HG03039 (cell line): ENCODE results near the gene ERCC8.
"Not testable (repeated sequence)": the region's sequence is repeated elsewhere in the genome, so short reads cannot be mapped to it uniquely, and the experiment has no call there.

Source experiments
- ATAC-seq: cut with Tn5 transposase; IDR thresholded peaks from one replicate; pipeline ENCODE4 v1.9.1; 2021; ENCODE audit warnings: mild to moderate bottlenecking, moderate library complexity; ENCODE audit not compliant: unreplicated experiment

Gene ERCC8

DNA sequence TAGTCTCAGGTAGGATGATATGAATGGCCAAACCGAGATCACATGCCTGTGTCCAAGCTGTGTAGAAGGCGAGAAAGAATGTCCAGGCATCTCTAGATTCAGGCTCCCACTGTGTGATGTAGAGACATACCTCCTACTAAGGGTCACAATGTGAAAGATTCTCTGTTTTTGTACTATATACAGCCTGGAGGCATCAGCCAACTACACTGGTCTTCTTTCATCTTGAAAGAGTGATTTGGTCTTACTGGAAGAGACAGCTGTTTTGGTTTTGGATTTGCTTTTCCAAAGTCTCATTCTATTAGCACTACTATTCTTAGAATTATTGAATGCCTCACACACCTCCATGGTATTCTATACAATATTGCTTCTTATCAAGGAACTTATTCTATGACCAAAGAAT, 26.4 kb downstream of the ERCC8 start:
- ATAC-seq = no peak

DNA sequence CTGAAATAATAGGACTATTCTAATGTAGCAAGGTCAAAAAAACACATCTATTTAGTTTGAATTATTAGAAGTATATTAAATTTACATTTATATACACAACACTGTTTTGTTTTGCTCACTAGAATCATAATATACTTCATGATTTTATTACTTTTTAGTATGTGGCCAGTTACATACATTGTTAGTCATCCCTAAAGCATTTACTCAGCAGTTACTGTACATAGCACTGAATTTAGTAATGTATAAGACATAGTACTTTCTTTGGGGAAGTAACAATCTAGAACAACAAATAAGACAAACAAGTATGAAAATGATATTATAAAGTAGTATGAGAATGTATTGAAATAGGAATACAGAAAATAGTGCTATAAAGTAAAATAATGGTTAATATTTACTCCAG, 28.2 kb downstream of the ERCC8 start:
- no peak for ATAC-seq

DNA sequence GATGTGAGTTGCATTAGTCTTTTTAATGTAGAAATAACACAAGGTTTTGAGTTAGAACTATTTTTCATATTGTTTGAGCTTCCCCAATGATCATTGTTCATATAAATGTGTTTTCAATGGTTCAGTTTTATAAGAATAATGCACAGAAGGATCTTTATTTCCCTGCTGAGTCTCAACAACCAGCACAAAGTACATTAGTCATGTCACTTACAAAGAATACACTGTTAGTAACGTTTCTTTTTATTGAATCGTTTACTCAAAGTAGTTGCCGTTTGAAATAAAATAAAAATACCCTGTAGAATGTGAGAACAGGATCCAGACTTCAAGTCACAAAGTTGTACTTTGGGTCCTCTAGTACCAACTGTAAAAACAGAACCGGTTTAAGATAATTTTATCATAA, 41.5 kb downstream of the ERCC8 start:
- no peak for ATAC-seq

DNA sequence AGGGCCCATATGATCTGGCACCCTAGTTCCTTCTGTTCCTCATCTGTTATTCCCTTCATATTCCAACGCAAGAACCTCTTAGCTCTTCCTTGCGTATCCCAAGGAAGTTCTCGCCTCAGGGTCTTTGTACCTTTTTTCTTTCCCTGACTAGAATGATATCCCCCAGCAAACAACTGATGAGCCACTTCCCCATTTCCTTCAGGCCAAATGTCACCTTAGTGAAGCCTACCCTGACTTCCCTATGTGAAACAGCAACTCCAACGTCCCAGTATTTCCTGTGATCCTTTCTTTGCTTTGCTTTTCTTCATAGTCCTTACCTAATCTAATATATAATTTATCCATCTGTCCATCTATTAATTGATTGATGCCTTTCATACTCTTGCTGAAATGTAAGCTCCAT, 47.9 kb downstream of the ERCC8 start:
- no peak for ATAC-seq

DNA sequence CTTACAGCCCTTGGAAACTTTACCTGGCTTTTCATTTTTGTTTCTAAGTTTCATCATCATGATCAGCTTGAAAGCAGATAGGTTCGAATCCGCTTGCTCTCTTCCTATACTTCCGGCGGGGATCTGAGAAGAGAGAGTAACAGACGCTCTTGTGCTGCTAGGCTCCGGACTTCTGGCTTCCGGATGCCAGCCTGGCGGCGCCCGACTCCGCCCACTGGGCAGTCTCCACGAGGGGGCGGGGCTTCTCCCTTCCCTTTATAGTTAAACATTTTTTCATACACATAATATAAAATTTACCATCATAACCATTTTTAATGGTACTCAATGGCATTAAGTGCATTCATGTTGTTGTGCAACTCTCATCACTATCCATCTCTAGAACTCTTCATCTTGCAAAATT, 51.3 kb downstream of the ERCC8 start:
- ATAC-seq = no peak

DNA sequence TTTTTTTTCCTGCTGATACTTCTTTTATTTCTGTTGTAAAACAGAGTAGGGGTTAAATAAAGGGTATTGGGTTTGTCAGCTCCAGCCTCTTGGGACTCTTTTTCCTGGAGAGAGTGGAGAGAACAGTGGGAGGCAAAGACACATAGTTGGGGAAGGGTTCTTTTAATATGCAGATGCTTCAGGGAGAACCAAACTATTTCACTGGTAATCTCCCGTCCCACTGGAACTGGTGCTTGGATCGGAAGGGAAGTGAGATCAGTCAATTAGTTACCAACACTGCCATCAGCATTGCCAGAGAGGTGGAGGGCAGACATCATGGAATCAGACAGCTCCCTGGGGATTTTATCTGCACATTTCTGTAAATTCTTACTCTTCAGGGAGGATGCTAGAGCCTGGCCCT, 53.2 kb downstream of the ERCC8 start:
- ATAC-seq = no peak

DNA sequence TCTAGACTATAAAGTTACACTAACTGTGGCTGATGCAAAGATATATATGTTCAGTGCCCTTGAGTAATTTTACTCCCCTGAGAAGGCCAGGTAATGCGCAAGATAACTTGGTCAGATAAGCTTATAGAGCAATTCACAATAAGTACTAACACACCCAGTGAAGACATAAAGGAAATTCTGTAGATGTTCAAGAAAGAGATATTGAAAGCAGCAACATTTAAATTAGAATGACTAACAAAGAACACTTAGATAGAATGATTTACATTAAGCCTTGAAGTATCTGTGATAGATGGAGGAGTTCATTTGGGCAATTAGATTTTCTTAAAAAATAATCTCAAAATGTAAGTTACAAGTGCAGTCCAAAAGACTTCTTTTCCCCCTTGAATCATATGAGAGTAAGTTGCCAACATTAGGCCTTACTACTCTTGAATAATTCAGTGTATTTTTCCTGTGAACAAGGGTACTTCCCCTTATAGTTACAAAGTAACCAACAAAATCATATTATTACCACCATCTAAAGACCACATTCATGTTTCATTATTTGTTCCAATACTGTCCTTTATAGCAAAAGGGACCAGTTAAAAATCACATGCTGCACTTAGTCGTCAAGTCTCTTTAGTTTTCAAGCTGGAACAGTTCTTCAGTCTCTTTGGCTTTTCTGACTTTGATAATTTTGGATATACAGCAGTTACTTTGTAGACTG, 56.4 kb downstream of the ERCC8 start:
- no peak for ATAC-seq

DNA sequence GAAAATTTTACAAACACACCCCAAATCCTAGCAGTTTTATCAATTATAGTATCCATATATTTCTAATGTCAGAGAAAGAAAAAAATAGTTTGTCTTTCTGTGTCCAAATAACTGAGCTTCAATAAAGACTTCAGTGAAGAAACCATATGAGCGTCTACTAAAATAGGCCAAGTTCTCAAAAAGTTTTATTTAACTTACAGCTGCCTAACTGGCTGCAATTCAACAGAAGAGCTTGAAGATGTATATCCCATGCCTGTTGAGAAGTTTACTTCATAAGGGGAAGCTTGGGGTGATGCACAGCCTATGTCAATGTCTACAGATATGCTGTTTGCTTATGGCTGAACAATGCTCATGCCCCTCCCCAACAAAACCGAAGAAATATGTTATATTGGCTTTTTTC, 57.1 kb downstream of the ERCC8 start:
- ATAC-seq = no peak

DNA sequence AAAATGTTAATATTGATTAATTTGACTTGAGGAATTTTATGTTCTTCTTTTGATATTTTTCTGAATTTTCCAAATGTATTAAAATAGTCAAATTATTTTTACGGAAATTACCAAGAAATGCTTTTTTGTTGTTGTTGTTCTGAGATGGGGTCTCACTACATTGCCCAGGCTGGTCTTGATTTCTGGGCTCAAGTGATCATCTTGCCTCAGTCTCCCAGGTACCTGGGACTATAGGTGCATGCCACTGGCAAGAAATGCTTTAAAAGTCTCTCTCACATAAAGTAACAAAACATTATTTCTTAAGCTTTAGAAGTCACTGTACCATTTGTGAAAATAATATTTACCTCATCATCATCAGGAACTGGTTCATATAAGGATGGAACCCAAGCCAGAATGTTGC, 57.8 kb downstream of the ERCC8 start:
- ATAC-seq = no peak

DNA sequence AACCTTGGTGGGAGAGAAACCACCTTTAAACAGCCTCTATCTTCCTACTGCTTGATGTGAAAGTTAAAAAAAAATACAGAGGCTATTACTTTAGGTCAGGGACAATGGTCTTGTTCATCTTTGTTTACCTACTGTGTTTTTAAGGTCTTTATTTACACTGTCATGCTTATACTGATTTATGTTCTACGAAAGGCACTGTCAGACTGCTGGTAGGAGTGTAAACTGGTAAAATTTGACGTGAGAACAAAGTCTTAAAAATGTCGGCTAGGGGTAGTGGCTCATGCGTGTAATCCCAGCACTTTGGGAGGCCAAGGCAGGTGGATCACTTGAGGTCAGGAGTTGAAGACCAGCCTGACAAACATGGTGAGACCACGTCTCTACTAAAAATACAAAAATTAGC, 58.7 kb downstream of the ERCC8 start:
- no peak for ATAC-seq

DNA sequence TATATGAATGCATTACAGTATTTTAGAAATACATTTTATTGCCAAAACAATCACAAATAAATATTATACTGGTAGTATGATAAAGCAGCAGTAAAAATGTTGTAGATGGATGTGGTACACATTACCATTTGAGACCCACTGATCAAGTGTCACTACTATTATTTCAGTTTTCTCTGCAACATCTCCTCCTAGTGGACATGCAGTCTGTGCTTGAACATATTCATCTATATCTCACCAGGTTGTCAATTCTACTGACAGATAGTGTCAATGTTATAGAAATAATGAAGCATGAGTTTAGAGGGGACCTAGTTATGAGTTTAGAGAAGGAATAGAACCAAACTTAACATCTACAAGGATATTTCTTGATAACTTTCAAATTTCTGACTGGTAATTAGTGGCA, 61.6 kb downstream of the ERCC8 start:
- no peak for ATAC-seq

DNA sequence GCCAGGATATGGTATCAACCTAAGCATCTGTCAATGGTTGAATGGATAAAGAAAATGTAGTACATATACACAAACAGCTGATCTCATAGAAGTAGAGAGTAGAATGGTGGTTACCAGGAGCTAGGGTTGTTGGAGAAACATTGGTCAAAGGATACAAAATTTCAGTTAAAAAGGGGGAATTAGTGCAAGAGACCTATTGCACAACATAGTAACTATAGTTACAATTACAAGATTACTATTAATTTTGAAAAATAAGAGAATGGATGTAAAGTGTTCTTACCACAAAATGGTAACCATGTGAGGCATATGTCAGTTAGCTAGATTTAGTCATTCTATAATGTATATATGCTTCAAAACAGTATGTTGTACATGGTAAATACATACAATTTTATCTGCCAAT, 72.0 kb downstream of the ERCC8 start:
- ATAC-seq = no peak

DNA sequence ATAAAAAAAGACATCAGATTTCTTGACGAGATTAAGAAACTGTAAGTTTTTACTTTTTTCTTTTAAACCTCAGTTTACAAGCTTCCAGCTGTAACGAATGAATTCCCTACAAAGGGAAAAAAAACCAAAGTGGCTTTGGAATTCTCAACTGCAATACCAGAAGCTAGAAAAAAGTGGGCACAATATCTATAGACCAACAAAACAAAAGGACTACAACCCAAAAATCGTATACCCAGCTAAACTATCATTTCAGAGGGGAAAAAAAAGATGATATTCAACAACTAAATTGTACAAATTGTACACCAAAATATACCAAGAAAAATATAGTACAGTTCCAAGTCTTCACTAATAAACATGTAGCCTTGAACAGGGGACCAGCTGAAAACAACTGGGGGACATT, 74.0 kb downstream of the ERCC8 start:
- no peak for ATAC-seq

DNA sequence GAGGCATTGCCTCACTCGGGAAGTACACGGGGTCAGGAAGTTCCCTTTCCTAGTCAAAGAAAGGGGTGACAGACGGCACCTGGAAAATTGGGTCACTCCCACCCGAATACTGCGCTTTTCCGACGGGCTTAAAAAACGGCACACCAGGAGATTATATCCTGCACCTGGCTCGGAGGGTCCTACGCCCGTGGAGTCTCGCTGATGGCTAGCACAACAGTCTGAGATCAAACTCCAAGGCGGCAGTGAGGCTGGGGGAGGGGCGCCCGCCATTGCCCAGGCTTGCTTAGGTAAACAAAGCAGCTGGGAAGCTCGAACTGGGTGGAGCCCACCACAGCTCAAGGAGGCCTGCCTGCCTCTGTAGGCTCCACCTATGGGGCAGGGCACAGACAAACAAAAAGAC, 84.3 kb downstream of the ERCC8 start:
- not testable (repeated sequence) for ATAC-seq

DNA sequence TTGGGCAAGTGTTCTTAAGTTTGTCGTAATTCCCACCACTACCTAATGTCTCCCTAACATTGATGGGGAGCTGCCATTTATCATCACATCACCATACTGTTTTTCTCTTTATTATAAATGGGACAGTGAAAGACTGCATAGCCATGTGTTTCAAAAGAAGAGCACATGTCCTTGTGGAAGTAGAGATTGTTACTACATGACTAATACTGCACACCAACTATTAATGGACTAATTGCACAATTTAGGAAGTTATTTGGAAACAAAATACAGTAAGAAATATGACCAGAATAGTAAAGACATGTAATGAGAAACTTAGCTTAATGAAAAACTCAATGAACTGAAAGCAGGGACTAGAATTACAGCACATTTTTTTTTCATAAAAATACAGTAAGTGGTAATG, 88.8 kb downstream of the ERCC8 start:
- ATAC-seq = no peak

DNA sequence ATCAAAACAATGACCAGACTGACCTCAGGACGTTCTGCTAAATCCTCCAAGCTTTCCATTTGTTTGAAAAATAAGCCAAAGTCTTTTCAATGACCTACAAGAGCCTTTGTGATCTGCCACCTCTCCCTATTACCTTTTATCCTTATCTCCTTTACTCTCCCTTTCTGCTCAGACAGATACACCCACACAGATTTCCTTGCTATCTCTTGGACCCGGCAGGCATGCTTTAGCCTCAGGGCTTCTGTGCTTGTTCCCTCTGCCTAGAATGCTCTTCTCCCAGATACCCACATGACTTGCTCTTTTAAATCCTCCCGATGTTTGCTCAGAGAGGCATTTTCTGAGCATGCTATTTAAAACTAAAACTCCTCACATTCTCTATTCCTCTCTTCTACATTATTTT, 91.9 kb downstream of the ERCC8 start:
- ATAC-seq = no peak

DNA sequence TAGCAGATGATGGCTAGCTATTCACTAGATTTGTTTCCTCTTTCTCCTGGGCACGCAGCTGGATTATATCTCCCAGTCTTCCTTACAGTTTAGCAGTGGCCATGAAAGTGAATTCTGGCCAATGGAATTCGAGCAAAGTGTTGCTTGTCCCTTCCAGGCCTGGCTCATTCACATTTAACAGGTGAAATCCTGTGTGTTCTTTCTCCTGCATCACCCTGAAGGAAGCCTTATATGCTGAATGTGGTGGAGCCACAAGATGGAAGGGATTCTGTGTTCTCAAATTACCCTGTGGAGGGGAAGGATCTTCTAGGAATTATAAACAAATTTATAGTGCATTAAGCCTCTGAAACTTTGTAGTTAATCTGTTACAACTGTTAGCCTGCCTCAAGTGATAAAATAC, 92.6 kb downstream of the ERCC8 start:
- ATAC-seq = no peak

DNA sequence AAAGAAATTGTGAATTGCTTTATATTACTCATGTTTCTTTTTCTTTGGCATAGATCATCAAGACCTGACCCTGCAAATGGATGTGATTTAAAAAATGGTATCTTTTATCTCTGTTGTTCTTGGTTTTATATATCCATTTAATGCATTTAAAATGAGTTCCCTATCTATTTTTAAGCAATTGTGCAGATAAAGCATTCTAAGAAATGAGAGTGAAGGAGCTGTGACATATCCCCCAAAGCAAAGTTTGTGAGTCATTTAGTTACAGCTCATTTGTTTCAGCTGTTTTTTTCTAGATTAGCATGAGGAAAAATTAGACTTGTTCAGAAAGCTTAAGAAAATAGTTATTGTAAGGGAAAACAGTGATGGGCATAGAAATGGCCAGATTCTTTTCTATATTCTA, 93.2 kb downstream of the ERCC8 start:
- no peak for ATAC-seq

DNA sequence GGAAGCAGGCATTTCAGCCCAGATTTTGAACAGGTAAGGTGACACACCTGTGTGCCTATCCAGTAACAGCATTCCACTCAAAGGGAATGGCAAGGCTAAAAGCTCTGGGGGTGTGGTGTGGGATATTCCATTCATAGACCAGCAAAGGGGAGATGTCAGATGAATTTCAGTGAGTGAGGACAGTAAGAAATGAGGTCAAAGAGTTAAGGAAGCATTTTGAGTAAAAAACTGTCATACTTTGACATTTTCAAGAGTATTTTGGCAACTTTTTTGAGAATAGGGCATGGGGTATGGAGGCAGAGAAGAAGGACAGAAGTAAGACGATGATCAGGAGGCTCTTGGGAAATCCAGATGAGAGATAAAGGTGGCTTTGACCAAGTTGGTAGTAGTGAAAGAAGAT, 98.6 kb downstream of the ERCC8 start:
- no peak for ATAC-seq

DNA sequence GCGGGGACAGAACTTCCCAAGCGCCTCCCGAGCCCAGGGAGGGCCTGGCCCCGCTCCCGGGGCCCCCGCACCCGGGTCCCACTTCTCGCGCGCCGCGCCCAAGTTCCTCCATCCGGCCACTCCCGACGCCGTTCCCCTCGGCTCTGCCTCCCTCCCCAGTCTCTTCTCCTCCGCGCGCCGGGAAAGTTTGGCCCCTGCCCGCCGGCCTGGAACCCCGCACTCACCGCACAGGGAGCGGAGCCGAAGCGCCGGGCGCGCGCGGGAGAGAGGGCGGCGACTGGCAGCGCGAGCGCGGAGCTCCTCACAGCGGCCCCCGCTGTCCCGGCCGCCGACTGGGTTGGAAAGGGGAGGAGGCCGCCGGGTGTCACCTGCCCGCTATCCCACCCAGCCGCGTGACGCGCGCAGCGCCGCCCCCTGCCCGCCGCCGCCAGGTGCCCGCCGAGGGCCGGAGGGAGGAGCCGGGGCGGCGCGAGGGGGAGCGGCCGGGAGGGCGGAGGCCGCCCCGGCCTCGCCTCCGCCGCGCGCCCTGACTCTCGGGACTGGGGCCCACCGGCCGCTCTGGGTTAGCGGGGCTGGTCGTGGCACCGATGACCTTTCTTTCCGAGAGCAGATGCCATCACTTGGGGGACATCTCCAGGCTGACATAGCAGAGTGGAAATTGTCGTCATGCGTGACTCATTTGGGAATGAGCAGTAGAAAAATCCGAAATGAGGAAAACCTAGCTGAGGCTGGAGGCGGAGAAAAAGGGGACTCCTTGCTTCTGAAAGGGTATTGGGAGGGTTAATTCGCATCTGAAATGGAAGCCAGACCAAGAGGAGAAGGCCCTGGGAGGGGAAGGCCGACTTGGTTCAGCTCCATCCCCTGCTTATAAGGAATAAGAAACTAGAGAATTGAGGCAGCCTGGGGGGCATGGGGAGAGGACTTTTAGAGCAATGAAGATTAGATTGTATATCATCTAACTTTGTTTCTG, 100.6 kb downstream of the ERCC8 start, which contains the start of gene ELOVL7:
ELOVL7 (minus strand) TSS at position 334 of the 970 bp plus-strand sequence. CDS start 56,872 bp downstream, outside the sequence.
- ATAC-seq = peak; percentile 92

DNA sequence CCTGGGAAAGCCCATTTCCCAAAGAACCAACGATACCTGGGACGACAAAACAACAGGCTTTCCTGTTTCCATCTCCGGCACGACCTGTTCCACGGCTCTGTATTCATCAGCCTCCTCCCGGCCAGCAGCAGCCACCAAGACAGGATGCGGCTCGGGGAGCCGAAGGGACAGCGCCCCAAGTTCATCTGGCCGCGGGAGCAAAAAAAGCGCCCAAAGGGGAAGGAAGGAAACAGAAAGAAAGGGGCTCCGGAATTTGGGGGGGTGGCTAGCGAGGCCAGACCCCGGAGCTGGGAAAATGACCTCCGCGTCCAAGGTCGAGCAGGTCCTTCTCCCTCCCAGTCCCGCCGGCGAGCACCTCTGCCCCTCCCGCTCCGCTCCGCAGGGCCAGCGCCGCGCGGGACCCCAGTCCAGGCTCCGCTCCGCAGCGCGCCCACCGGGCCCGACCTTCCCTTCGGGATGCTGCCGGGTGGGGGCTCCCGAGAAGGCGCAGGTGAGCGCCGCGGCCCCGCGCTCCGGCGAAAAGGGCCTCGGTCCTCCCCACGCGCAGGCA, 101.4 kb downstream of the ERCC8 start:
- ATAC-seq = no peak

DNA sequence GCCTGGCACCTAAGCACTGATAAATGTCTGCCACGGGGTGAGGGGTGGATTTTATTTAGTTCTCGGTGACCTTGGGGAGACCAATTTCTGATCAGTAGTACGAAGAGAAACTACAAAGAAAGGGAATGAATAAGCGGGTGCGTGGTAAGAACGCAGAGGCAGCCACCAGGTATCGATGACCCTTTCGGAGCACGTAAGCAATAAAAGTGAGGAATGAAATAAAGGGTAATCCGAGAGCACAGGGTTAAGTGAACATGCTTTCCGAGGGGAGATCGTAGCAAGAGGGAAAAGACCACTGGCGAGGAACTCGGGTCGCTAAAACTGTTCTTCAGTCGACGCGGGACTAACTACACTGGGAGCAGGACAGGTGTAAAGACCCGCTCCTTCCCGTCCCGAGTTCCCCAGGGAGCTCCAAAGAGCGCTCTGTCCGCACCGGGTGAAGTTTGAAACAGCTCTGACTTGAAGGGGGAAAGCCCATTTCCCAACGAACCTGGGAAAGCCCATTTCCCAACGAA, 101.9 kb downstream of the ERCC8 start:
- ATAC-seq = no peak
